Myocyte (in vitro differentiated cells): ENCODE results near the gene JAG1. TPM values are rescaled to one million over a fixed set of nuclear protein-coding genes. Genes with fewer than 3 reads are reported as not detected.
"Not testable (repeated sequence)": the region's sequence is repeated elsewhere in the genome, so short reads cannot be mapped to it uniquely, and the experiment has no call there.

Source experiments
- DNase-seq: peaks from one replicate; pipeline ENCODE4 v3.0.0-alpha.2; 2012; ENCODE audit warnings: low read depth
- total RNA-seq: library from RNA; depleted of rRNA; stranded (reverse); fragments of >200 nt; gene quantifications from 2 replicates; pipeline ENCODE4 v1.2.3, GENCODE V29; 2014

JAG1 gene
- total RNA-seq, 1 donor from 2014 or later = 14.0 TPM

DNA sequence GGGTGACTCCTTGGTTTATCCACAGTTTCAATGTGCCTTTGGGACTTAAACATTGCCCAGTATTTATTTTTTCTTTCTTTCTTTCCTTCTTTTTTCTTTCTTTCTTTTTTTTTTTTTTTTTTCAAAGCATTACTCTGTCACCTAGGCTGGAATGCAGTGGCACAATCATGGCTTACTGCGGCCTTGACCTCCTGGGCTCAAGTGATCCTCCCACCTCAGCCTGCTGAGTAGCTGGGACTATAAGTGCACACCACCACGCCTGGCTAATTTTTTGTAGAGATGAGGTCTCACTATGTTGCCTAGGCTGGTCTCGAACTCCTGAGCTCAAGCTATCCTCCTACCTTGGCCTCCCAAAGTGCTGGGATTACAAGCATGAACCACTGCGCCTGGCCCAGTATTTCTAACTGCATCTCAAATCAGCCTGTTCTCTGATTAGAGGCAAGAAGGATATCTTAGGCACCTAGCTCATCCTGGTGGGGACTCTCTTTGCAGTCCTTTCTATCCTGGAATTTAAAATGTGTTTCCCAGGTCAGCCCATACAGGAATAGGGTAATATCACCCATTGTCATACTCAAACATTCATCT lies 56.2 kb downstream of the JAG1 start:
- not testable (repeated sequence) for DNase-seq

DNA sequence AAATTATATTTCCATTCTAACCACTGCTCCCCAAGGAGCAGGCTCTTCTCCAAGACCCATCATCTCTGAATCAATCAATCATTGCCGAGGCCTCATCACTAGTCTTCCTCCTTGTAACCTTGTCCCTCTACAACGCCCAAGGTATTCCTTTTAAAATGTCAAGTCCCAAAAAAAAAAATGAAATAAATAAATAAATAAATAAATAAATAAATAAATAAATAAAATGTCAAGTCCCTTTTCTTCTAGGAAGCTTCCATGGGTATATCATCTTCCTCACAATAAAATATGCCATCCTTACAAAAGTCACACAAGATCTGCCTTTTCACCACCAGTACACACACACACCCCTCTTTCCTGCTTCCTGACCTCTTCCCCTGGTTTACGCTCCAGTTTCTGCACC lies 57.6 kb downstream of the JAG1 start:
- DNase-seq = no peak

DNA sequence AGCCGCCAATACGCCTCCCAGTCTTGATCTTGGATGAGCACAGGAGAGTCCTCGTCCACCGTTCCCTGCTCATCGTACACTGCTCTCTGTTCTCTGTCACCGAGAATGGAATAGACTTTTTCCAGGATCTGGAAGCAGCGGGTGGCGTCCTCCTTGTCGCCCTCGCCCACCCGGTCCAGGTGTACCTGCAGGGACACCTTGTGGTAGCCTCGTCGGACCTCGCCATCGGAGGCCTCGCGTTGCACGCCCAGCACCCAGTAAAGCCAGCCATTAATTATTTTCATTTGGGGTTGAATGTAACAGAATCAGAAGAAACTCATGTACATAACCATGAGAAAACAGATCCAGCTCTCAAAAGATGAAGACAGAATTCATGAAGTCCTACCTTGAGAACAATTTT lies 59.9 kb downstream of the JAG1 start:
- DNase-seq = no peak

DNA sequence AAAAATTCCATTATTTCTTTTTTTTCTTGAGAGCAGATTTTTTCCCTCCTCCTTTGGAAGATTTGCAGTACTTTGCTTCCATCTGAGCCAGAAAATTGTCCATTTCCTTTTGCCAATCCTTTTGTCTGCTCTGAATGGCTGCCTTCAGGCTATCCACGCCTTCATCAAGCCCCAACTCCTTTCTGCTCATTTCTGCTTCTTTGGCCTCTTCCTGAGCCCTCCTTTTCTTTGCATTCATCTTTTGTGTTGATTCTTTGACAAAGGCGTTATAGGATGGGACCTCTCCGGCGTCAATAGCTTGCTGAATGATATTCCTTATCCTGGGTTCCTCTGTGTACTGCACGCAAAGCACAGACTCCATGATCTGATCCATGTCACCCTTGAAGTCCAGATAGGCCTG lies 60.4 kb downstream of the JAG1 start:
- not testable (repeated sequence) for DNase-seq

DNA sequence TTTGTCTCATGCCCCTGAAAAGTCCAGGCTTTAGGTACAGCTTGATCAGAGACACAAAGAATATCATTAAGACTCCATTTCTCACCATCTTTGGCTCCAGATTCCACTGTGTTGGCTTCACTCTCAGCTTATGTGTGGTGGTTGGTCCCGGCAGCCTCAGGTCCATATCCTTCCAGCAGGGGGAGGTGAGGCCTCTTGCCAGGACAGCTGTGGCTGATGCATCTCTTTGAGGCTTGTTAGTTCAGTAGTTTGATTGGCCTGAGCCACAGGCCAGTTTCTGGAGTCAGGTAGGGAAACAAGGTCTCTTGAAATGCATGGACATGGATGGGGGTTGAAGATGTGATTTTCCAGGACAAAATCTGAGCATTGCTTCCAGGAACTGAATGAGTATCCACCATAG lies 62.4 kb downstream of the JAG1 start:
- DNase-seq = peak; percentile 53

DNA sequence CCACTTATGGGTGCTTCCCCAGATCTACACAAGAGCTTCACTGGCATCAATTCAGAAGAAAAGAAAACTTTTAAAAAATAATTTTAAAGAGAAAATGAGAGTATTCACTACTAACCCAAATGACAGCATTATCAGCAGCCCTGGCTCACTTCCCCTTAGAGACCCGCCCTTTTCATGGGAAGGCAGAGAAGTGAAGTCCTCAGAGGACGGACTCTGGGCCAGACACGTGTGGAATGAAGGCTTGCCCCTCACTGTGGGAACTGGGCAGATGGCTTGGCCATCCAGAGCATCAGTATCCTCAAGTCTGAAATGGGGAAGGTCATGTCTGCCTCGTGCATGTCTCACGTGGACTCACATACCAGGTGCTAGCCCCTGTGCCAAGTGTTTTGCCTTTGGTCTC lies 63.5 kb downstream of the JAG1 start:
- no peak for DNase-seq

DNA sequence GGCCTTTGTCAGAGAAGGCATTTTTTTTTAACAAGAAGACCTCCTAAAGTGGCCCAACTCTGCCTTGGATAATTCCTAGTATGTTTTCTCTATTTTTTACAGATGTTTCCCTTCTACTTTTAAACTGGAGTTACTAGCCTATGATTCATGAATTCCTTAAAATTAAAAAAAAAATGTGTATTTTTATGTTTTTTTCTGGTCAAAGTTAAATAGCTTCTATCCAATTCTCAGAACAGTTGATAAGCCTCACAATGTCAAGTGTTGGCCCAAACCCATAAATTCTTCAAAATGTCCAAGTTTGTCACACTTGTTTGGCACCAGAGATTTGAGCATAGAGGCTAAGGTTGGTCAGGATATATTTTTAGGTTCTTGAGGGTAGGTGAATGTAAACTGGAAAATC lies 64.0 kb downstream of the JAG1 start:
- peak; percentile 36 for DNase-seq

DNA sequence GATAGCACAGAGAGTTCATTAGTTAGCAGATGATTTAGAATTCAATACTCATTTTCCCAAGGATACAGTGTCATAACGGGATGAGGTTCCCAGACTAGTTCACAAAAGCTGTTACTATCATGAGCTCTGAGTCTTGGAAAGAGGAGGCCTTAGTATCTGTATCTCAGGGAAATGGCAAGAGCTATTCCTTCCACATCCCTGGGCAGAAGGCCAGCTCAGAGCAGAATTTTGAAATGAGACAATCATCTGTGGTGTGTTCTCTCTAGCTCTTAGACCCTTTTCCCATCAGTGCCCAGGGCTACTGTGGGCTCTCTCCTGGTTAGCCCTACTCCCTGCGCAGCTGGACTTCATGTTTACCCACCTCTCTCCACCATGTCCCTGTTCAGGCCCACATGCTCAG lies 64.5 kb downstream of the JAG1 start:
- peak; percentile 77 for DNase-seq

DNA sequence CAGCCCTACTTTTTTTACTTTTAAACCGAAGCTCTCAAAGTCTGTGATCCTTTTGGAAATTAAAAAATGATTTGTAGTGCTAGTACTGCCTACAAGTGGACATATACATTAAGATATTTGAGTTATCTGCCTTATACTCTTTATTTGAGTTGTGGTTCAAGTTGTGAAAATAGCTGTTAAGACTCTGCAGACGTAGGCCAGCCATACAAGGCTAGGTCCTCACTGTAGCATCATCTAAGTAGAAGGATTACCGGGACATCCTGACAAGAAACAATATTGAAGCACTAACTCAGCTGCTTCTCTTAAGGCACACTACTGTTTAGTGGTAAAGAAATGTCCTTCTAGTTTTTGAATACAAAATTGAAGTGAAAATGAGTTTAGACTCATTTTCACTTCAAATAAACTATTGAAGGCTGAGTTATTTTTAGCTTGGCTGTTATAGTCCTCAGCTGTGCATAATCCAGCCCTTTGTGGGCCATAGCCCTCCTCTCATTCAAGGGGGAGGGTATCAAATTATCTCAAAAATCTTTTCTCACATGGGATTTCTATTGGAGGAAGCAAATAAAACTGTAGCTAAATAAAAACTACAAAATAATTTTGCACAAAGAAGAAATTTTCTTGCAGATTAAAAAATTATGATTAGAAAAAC lies 68.1 kb downstream of the JAG1 start:
- peak; percentile 44 for DNase-seq

DNA sequence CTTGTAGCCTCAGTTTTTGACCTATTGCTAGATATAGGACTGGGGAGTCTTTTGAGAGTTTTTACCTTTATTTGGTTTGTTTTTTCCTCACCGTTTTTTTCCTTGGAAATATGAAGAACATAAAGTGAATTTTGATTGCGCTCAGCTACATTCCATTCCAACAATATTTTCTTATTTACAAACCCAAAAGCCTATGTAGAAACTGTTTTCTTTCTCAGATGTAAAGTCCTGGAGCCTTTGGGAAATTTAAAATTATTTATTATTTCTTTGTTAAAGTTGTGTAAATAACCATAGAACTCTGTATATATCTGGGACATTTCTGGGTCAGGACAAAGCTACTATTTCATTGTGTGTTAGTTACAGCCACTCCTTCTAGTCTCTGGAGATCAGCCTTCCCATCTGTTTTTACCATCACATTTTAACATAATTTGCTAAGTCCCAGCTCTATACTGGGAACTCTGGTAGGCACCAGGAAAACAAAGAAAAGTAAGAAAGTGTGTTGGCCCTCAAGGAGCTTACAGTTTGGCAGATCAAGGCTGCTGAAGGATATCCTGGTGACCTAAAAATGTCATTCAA lies 68.8 kb downstream of the JAG1 start:
- peak; percentile 35 for DNase-seq

DNA sequence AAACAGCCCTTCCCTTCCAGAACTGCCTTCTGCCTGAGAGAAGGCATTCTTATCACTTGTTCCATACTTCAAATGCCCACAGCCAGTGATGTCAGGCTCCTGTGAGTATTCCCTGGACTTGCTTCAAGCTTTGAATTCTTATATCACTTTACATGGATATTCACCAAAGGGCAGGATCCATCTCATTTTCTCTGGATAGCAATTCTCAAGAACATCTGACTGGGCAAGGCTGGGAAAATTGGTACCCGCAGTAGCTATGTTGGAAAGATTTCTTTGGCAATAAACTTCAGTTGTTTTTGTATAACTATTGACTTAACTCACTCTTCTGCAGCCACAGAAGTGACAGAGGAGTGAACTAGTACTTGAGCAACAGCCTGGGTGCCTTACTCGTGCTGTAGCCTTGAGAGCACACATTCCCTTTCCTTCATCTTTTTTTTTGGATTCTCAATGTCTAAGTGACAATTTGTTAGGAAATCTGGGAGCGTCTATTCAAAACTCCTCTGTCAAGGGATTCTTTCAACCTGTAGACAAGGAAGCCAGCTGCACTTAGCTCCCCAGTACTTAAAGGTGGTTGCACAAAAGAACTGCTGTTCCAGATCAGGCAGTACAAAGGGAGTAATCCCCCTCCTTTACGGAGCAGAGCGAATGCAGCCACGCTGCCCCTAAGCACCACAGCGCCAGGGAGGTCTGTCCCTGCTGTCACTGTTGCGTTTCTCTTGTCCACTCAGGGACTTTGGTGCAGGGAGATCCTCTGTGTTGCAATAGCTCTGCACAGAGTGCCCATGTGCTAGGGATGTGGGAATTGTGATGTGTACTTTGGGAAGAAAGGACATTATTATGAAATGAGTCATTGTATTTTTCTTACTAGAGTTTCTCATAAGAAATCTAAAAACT lies 69.6 kb downstream of the JAG1 start:
- peak; percentile 83 for DNase-seq

DNA sequence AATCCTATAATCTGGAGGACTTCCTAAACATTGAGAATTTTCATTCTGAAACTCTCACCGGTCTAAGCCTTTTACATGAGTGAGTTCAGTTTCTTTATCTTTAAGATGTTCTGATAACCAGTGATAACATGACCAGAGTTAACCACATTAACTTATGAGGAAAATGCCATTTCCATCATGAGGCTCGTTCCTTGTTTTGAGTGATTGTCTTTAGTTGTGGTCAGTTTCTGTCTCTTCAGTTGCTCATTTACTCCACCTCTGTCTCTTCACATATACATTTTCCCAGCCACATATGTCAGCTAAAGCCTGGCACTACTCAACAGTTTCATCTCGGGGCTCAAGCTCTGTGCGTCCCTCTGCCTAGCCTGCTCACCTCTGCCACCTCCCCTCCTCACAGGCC lies 70.4 kb downstream of the JAG1 start:
- no peak for DNase-seq

DNA sequence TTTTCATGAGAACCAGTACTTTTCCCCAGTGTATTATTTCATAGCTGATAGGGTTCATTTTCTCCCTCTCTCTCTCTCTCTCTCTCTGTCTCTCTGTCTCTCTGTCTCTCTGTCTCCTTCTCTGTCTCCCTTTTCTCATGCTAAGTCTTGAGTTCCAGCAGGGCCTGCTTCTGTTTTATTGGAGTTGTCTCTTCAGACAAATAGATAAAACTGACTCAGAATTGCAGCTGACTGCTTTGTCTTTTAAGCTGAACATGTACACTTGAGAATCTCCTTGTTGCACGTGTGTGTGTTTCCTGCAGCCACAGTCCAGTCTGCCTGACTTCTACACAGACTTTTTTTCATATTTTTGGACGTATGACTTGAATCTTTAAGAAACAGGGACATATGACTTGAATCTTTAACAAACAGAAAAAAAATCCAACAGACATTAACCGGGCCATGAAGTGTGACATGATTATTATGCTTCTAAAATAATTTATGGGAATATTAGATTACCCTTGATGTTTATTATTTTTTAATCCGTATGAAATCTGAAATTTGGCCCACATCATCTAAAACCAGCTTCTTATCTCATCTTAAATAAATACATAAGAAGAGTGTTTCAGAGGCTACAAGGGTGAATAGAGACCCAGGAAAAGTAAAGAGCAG lies 71.5 kb downstream of the JAG1 start:
- DNase-seq = no peak

DNA sequence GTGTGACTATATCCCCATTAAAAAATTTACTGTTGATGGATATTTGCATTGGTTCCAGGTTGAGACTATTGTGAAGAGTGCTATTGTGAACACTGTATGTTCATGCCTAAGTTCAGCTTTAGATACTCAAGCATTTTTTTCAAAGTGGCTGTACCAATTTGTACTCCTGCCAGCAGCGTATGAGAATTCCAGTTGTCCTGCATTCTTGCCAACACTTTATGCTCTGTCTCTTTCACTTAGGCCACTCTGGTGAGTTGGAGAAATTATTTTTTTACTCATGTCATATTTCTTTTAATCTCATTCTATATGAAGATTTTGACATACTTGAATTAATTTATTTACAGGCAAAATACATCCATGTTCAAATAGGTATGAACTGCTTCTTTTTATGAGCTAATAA lies 76.2 kb downstream of the JAG1 start:
- no peak for DNase-seq

DNA sequence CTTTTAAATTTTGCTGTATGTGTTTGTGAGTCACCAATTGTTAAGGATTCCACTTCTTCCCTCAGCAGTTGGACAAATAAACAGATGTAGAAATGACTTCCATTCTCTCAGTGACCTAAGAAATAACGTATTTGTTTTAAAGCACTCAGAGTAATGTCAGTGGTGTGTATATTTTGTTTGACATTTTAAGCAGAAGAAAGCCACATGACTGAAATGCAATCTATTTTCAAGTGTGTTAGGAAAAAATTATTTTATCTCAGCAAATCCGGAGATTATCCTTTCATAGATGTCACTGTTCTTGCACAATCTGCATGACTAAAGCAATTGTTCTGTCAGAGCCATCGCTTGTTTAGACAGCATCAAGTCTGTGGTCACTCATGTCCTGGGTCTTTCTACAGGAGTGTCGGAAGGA lies 77.1 kb downstream of the JAG1 start:
- peak; percentile 59 for DNase-seq

DNA sequence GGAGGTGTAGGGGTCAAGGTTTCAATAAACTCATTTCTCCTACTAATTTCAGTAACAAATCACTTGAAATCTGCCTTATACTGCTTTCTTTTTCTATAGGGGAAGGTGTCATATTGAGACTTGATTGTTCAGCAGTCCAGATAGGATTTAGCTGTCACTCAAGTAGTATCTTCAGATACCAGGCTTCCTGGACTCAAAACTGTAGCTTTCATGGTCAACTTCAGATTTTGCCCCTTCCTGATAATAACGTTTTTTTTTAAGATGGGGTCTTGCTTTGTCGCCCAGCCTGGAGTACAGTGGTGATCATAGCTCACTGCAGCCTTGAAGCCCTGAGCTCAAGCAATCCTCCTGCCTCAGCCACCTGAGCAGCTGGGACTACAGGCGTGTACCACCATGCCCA lies 77.8 kb downstream of the JAG1 start:
- no peak for DNase-seq

DNA sequence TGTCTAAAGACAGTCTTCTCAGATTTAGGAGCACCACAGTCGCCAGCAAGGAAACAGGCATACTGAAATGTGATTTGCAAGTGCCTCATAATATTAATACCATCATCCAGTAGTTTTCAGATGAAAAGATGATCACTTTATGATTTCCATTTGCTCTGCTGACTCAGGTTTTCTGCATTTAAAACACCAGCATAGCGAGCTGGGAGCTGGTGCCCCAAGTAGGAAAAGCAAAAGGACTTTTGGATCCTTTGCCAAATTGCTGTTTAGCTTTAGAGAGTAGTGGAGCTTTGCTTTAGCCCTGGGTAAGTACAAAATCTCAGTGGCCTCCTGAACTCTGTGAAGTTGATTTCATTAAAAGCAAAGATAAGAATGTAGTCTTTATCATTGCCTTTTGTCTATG lies 78.5 kb downstream of the JAG1 start:
- no peak for DNase-seq

DNA sequence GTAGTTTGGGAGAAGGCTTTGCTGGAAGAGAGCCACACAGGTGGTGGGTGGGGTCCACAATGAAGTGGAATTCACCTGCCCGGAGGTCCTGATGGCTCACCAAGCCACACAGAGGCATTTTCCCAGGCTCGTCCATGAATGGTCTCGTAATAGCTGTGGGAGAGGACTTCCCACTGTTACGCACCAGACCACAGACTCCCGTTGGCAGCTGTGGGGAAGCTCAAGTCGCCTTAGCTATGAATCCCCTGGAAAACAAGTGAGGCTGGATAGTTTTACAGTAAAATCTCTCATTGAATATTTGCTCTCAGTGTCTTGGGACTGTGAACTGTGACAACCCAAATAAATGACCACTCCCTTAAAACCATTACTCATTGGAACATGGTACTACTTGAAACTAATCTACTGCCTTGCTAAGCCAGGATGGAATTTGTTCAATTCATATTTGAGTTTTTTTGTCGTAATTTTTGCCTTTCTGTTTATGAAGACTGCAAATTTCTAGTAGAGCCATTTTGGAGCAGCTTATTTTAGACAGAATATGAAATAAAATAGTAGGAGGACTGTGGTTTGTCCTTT lies 79.4 kb downstream of the JAG1 start:
- peak; percentile 91 for DNase-seq

DNA sequence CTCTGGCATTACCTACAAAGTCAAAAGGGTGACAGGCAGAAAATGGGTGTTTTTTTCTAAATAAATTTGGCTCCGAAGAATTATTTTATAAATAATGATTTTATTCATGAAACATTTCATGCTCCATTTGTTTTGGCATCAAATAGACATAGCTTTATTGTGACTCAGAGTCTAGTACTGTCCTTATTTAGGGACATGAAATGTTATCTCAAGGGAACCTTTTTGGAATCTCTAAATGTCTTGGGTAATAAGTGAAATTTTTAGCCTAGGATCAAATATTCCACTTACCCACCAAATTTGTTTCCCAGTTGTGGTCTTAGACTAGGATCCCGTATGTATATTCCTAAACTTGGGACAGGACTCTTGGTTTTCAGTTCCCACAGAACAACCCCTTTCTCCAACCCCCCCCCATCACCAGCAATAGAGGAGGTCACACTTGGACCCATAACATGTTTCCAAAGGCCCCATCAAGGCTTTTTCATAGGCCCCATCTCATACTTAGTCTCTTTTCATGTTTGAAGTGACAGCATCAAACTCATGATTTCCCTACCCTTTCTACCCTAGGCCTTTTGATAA lies 81.8 kb downstream of the JAG1 start:
- peak; percentile 54 for DNase-seq

DNA sequence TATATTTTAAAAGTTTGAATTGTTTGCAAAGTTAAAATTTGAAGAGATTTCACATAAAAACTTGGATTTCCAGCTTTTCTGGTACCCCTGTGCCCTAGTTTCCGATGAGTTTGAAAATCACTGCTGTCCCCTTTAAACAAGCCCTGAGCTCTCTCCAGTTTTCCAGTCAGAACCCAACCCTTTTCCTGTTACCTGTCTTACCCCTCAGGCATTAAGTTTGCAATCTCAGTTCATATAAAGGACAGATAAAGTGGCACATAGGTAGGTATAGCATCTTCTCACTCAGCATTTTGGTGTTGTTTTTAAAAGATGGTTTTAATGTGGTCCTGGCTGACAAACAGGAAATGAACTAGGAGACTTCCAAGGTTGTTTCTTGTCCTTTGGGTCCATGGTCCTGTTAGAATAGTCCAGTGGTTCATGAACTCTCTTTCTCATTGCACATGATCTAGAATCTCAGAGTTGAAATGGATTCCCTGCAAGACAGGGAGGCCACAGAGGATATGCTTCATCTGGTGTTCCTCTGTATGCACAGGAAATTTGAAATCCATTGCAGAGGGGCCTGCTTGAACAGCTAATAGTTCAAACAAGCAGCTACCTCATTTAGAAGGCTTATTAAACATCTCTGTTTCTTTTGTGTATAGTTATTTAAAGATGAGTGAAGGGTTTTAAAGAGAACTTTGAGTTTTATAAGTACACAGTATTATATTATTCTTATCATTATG lies 82.7 kb downstream of the JAG1 start:
- no peak for DNase-seq
